Epithelial cell of alveolus of lung (primary cell): ENCODE results near the gene PDHX. TPM values are rescaled to one million over a fixed set of nuclear protein-coding genes. Genes with fewer than 3 reads are reported as not detected.

Source experiments
- total RNA-seq: library from RNA; depleted of rRNA; stranded (reverse); fragments of >200 nt; gene quantifications from 2 replicates; pipeline ENCODE4 v1.2.1, GENCODE V29; 2015

PDHX gene
- 28.8 and 32.1 TPM in 2 replicates for total RNA-seq

DNA sequence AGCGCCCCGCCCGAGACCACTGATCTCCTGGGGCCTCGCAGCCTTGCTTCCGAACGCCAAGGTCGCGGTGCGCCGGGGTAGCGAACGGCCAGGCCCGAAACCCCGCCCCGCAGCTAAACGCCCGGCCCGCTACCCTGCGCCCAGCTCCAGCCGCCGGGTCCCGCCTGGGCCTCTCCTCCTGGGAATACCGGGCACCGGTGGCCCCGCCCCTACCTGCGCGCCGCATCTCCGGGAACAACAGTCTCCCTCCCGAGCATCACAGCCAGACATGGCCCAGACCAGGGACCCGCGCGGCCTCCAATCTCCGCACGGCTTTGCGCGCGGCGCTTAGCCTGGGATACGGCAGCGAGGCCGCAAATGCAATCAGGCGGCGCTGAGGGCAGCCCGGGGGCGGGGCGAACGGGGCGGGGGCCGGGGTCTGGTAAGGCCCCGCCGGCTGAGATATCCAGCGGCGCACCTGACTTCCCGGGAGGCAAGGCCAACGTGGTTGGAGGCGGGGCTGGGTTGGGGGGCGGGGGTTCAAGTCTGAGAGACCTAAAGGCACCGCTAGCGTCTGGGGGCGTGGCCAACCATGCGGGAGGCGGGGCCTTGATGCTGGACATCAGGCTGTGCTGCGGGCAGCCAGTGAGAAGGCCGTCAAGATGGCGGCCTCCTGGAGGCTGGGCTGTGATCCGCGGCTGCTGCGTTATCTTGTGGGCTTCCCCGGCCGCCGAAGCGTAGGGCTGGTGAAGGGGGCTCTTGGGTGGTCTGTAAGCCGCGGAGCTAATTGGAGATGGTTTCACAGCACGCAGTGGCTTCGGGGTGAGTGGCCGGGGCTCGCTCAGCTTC lies at the start of gene PDHX, which contains the start of gene APIP:
PDHX (plus strand) TSS at position 604 of the 828 bp plus-strand sequence; CDS start at position 642, 38 bp downstream.
APIP (minus strand) TSS at position 365 of the 828 bp plus-strand sequence; CDS start at position 270, 95 bp downstream.

Other genes starting within 250 kb of the PDHX start
- 19.3 and 32.7 TPM in 2 replicates for gene APIP, start 239 bp upstream of the PDHX start, total RNA-seq
- gene CD44, start 222.6 kb downstream of the PDHX start, total RNA-seq = 307 and 486 TPM in 2 replicates